Measurements from ENCODE around the gene IL10RA. TPM values are rescaled to one million over a fixed set of nuclear protein-coding genes. Genes with fewer than 3 reads are reported as not detected.

Gene IL10RA
- total RNA-seq, 1 donor from 2014 or later: not detected

DNA sequence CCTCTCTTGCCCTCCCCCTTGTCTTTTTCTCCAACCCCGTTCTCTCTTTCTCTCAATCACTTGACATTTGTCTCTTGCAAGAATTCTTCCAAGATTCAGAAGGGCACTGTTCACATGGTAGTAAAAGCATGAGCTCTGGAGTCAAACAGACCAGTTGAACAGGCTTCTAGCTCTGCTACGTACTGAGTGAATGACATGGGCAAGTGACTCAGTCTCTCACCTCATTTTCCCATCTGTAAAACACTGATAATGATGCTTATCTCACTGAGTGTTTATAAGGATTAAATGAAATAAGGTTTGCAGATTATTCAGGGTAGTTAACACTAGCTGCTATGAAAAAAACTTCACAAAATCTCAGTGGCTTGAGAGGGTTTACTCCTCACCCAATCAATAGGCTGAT lies 5.9 kb upstream of the IL10RA start:
- Histone ChIP-seq H3K27me3 (ENCODE audit: control insufficient read depth, insufficient read depth, low read length) (peaks cover 6% of the 10 kb centered on the region), H3K4me3 (ENCODE audit: low read depth, low read length) (no peak overlapping the region), H3K36me3 (ENCODE audit: control insufficient read depth, insufficient read depth, low read length) (no peaks in the 10 kb centered on the region)
- TF ChIP-seq, protein P1, sequence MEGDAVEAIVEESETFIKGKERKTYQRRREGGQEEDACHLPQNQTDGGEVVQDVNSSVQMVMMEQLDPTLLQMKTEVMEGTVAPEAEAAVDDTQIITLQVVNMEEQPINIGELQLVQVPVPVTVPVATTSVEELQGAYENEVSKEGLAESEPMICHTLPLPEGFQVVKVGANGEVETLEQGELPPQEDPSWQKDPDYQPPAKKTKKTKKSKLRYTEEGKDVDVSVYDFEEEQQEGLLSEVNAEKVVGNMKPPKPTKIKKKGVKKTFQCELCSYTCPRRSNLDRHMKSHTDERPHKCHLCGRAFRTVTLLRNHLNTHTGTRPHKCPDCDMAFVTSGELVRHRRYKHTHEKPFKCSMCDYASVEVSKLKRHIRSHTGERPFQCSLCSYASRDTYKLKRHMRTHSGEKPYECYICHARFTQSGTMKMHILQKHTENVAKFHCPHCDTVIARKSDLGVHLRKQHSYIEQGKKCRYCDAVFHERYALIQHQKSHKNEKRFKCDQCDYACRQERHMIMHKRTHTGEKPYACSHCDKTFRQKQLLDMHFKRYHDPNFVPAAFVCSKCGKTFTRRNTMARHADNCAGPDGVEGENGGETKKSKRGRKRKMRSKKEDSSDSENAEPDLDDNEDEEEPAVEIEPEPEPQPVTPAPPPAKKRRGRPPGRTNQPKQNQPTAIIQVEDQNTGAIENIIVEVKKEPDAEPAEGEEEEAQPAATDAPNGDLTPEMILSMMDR (IDR thresholded peaks at IDR 0.05; ENCODE audit: insufficient read depth, low read length, severe bottlenecking): no peak
- peak; percentile 41 for DNase-seq (ENCODE audit: low read depth)
- FAIRE-seq: no peak

DNA sequence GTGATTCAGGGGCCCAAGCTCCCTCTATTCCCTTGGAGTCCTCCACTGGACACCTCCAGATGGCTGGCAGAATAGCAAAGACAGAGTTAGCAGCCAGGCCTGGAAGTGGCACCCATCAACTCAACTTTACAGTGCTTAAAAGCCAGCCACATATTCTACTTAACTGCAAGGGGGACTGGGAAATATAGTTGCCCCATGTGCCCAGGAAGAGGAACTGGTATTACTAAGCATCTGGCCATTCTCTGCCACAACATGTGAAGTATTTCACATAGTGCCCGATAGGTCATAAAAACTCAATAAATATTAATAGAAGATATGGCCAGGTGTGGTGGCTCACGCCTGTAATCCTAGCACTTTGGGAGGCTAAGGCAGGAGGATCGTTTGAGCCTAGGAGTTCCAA lies 5.5 kb upstream of the IL10RA start:
- no peak for FAIRE-seq
- no peak for DNase-seq (ENCODE audit: low read depth)
- H3K27me3 ChIP-seq (ENCODE audit: control insufficient read depth, insufficient read depth, low read length): peaks cover 6% of the 10 kb centered on the region

DNA sequence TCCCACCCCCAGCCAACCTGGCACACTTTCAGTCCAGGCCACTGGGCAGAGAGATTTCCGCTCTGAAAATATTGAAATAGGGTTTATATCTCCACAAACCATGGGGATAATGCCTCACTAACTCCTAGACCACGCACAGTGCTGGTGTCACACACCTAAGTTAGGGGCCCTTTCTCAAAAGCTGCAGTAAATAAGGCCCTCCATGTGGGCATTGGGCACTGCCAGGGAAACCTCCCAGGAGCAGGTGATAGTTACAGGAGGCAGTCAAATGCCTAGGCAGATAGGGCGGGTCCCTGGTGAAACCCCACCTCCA lies 3.1 kb upstream of the IL10RA start:
- no peak overlapping the region for H3K4me3 ChIP-seq (ENCODE audit: low read depth, low read length)
- no peaks in the 10 kb centered on the region for H3K36me3 ChIP-seq (ENCODE audit: control insufficient read depth, insufficient read depth, low read length)
- no peak for FAIRE-seq
- TF ChIP-seq, protein P1 (IDR thresholded peaks at IDR 0.05; ENCODE audit: insufficient read depth, low read length, severe bottlenecking): no peak
- peaks cover 15% of the 10 kb centered on the region for H3K27me3 ChIP-seq (ENCODE audit: control insufficient read depth, insufficient read depth, low read length)
- no peak for DNase-seq (ENCODE audit: low read depth)

More for the DNA sequence above, 5.5 kb upstream of the IL10RA start:
- no peak overlapping the region for H3K4me3 ChIP-seq (ENCODE audit: low read depth, low read length)
- no peaks in the 10 kb centered on the region for H3K36me3 ChIP-seq (ENCODE audit: control insufficient read depth, insufficient read depth, low read length)
- TF ChIP-seq, protein P1 (IDR thresholded peaks at IDR 0.05; ENCODE audit: insufficient read depth, low read length, severe bottlenecking): no peak

DNA sequence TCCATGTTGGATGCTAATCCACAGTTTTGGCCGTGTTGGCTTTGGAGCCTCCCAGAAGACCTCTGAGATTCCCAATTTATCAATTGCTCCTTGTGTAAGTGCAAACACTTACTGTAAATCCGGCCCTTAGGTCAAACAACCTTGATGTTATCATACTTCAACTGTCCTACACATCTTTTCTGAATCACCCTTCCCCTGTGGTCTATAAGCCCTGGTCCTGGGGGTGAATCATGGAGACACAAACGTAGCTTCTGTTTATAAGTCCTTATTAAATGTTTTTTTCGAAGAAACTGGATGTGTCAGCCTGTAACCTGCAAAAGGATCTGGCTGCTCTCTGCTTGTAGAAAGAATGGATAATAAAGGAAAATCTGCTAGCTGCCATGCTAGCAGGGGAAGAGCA lies 1.7 kb upstream of the IL10RA start:
- H3K36me3 ChIP-seq (ENCODE audit: control insufficient read depth, insufficient read depth, low read length): no peaks in the 10 kb centered on the region
- DNase-seq (ENCODE audit: low read depth) (peak; percentile 12), FAIRE-seq (no peak)
- TF ChIP-seq, protein P1 (IDR thresholded peaks at IDR 0.05; ENCODE audit: insufficient read depth, low read length, severe bottlenecking): no peak
- H3K27me3 ChIP-seq (ENCODE audit: control insufficient read depth, insufficient read depth, low read length): peaks cover 9% of the 10 kb centered on the region
- no peak overlapping the region for H3K4me3 ChIP-seq (ENCODE audit: low read depth, low read length)

DNA sequence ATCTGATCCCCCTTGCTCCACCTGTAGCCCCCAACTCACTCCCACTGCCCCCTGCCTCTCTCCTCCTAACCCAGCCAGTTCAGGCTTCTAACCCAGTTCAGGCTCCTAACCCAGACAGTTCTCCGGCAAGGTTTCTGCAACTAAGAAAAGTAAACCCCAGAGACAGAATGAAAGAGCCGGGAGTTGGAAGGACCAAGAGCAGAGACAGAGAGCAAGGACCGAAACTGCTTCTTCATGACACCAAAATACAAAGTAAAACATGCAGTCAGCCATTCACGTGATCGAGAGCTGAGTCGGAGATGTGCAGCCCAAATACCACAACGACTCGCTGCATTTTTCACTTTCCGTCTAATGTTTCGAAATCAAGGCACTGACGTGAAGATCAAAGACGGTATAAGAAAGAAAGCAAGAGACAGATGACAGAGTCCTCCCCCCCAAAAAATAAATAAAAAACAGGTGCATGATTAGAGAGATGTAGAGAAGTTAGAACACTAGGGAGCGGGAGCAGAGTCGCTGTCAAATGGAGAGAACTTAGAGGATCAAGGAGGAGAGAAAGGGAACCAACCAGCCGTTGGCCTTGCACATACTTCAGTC lies 884 bp downstream of the IL10RA start:
- TF ChIP-seq, protein P1 (IDR thresholded peaks at IDR 0.05; ENCODE audit: insufficient read depth, low read length, severe bottlenecking): no peak
- FAIRE-seq: no peak
- Histone ChIP-seq H3K4me3 (ENCODE audit: low read depth, low read length) (no peak overlapping the region), H3K27me3 (ENCODE audit: control insufficient read depth, insufficient read depth, low read length) (peaks cover 8% of the 10 kb centered on the region), H3K36me3 (ENCODE audit: control insufficient read depth, insufficient read depth, low read length) (no peaks in the 10 kb centered on the region)
- DNase-seq (ENCODE audit: low read depth): peak; percentile 20

Data from bronchial epithelial cell (primary cell).